ENCODE data around the gene PLEKHA4.

GRCh38 chr19:48798937-48799336, 69.5 kb downstream of the PLEKHA4 start:
- TF ChIP-seq CTCF (IDR thresholded peaks at IDR 0.05; ENCODE audit: insufficient read depth, low read length, poor library complexity, severe bottlenecking) (no peak), EZH2phosphoT487 (conservative IDR thresholded peaks at IDR 0.05; ENCODE audit: low read length) (no peak)

All from SU-DHL-6 (cell line).